GM12892 (cell line): ENCODE results near the gene NOP10. TPM values are rescaled to one million over a fixed set of nuclear protein-coding genes. Genes with fewer than 3 reads are reported as not detected.
"Not testable (repeated sequence)": the region's sequence is repeated elsewhere in the genome, so short reads cannot be mapped to it uniquely, and the experiment has no call there.

Experiments
- DNase-seq: peaks from one replicate; pipeline ENCODE4 v3.0.0; 2011; ENCODE audit not compliant: insufficient read length
- FAIRE-seq: peaks from 2 replicates; lab custom pipeline; 2011; peaks lifted over from hg19 to GRCh38; lab: Jason Lieb, UNC
- POLR2A ChIP-seq: IDR thresholded peaks from 2 replicates; pipeline ENCODE4 v1.6.1; 2011; ENCODE audit warnings: low read depth, low read length, control low read depth
- POLR2AphosphoS5 ChIP-seq: IDR thresholded peaks from 2 replicates; pipeline ENCODE4 v1.6.1; 2011; ENCODE audit warnings: low read depth, low read length, control low read depth
- TAF1 ChIP-seq: IDR thresholded peaks from 2 replicates; pipeline ENCODE4 v1.6.1; 2011; ENCODE audit warnings: low read depth, mild to moderate bottlenecking, control low read depth, low read length, borderline replicate concordance
- polyA plus RNA-seq: library from polyadenylated mRNA; unstranded; fragments of >200 nt; gene quantifications from one replicate; pipeline ENCODE4 v1.2.1, GENCODE V29; 2012; ENCODE audit warnings: missing spikeins, inconsistent platforms; ENCODE audit not compliant: missing spikeins

NOP10 gene
- 274 TPM for polyA plus RNA-seq

GRCh38 chr15:34342737-34343575, at the start of gene NOP10, which contains the start of gene NUTM1:
TSS of gene NOP10 (minus strand) at chr15:34343136. CDS start at chr15:34343073, 63 bp downstream.
TSS of gene NUTM1 (plus strand) at chr15:34343315. CDS start at chr15:34343697, 382 bp downstream.
- peak; percentile 95 for FAIRE-seq
- TF ChIP-seq POLR2A (peak; percentile 94), TAF1 (peak; percentile 79; the same call in 1 of the 2 replicates), POLR2AphosphoS5 (peak; percentile 96)
- peak; percentile 66 for DNase-seq

- DNase-seq, FAIRE-seq: not testable (repeated sequence)
Measured at GRCh38 chr15:34389594-34390086, 46.7 kb upstream of the NOP10 start.

- not testable (repeated sequence) for DNase-seq, FAIRE-seq
Measured at GRCh38 chr15:34381829-34382521, 39.0 kb upstream of the NOP10 start.

GRCh38 chr15:34380491-34380890, 37.6 kb upstream of the NOP10 start:
- not testable (repeated sequence) for DNase-seq, FAIRE-seq

- DNase-seq (no peak), FAIRE-seq (no peak)
- TF ChIP-seq POLR2AphosphoS5 (no peak), POLR2A (no peak), TAF1 (no peak)
Measured at GRCh38 chr15:34376856-34377255, 33.9 kb upstream of the NOP10 start.

GRCh38 chr15:34375541-34375940, 32.6 kb upstream of the NOP10 start:
- not testable (repeated sequence) for FAIRE-seq, DNase-seq

- TF ChIP-seq TAF1, result no peak
- TF ChIP-seq POLR2AphosphoS5, result no peak
- TF ChIP-seq POLR2A, result no peak
- FAIRE-seq (no peak), DNase-seq (no peak)
Measured at GRCh38 chr15:34374816-34375215, 31.9 kb upstream of the NOP10 start.

- TF ChIP-seq TAF1 (no peak), POLR2A (no peak), POLR2AphosphoS5 (no peak)
- FAIRE-seq (no peak), DNase-seq (no peak)
Measured at GRCh38 chr15:34373951-34374350, 31.0 kb upstream of the NOP10 start.

- DNase-seq (no peak), FAIRE-seq (no peak)
- no peak for TF ChIP-seq POLR2A
- TF ChIP-seq TAF1, result no peak
- no peak for TF ChIP-seq POLR2AphosphoS5
Measured at GRCh38 chr15:34370643-34371042, 27.7 kb upstream of the NOP10 start.

GRCh38 chr15:34370129-34370528, 27.2 kb upstream of the NOP10 start:
- no peak for TF ChIP-seq POLR2AphosphoS5
- TF ChIP-seq POLR2A, result no peak
- TF ChIP-seq TAF1, result no peak
- FAIRE-seq (no peak), DNase-seq (no peak)

- DNase-seq (peak; percentile 85), FAIRE-seq (peak; percentile 96)
- peak; percentile 60; the same call in 1 of the 2 replicates for TF ChIP-seq TAF1
- peak; percentile 87; the same call in 1 of the 2 replicates for TF ChIP-seq POLR2A
- peak; percentile 70; the same call in 1 of the 2 replicates for TF ChIP-seq POLR2AphosphoS5
Measured at GRCh38 chr15:34367101-34368081, 24.5 kb upstream of the NOP10 start, which contains the start of gene LPCAT4. TSS of gene LPCAT4 (minus strand) at chr15:34367196. CDS start at chr15:34367100, 96 bp downstream.
